ENCODE data around the gene TMEM151B. TPM values are rescaled to one million over a fixed set of nuclear protein-coding genes. Genes with fewer than 3 reads are reported as not detected.

Gene TMEM151B
- total and polyA plus RNA-seq, 10 of the 15 experiments (the other 5 are each of a cell fraction or from before 2014, with no cell fraction given): 0.01 to 0.19 (median 0.05) TPM; not detected in 6

DNA sequence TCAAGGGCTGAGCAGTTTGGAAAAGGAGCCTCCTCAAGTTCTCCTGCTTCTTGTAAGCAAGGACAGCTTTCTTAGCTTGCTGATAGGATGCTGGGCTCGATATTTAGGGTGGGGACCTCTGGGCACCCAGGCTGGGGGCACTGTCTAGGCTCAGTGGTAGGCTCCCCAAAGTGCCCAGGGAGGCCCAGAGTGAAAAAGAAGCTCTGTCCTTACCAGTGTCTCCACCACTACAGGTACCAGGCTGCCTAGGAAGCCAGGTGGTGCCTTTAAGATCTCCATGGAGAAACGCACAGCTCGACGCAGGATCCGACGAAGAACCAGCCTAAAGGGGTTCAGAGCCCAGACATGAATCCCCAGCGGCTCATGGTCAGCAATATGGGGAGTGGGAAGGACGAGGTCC is 36.5 kb downstream of the TMEM151B start:
- RAD21 ChIA-PET (ENCODE audit: unreplicated experiment): interaction anchor here (2.8 kb wide), 1 partner anchor 39 kb away, joined by 22 read pairs; no protein-coding TSS in a partner anchor
- no peaks in the 10 kb centered on the region for H3K27me3 ChIP-seq (replicated peaks in 1 of 2; ENCODE audit: control insufficient read depth in 2 of 2, insufficient read depth in 2 of 2, low read length in 1 of 2)
- ATAC-seq (no peak), FAIRE-seq (no peak), DNase-seq (ENCODE audit: low read depth, low spot score) (no peak)
- no TSS peak for BruUV-seq (replicated peaks)
- no peak overlapping the region for H2AFZ ChIP-seq (ENCODE audit: control insufficient read depth, low read depth, low read length)
- intact Hi-C loops (cut with micrococcal nuclease; ENCODE audit: unreplicated experiment) (no loop called here), in situ Hi-C loops (cut with MboI) (no loop called here)
- POLR2A ChIA-PET: no interaction called here
- no peak overlapping the region for H3K27ac ChIP-seq (ENCODE audit: control insufficient read depth, insufficient read depth)
- H3K9me3 ChIP-seq (replicated peaks; ENCODE audit: control insufficient read depth, insufficient read depth, low read length): no peaks in the 10 kb centered on the region
- no peak overlapping the region for H3K4me3 ChIP-seq
- H4K20me1 ChIP-seq (ENCODE audit: control insufficient read depth, insufficient read depth): no peaks in the 10 kb centered on the region
- CTCF ChIA-PET: interaction anchor here (1.1 to 7.4 kb wide), 4 partner anchors 32 to 135 kb away, joined by 3 to 87 read pairs (median 4); partner anchors contain the start of genes NFKBIE and TMEM151B
- TF ChIP-seq ZNF217 (IDR thresholded peaks at IDR 0.05) (no peak), SKIL (IDR thresholded peaks at IDR 0.05; ENCODE audit: low read depth, poor library complexity, severe bottlenecking) (no peak), ATF7 (IDR thresholded peaks at IDR 0.05; ENCODE audit: low read depth) (no peak), SIX5 (IDR thresholded peaks at IDR 0.05; ENCODE audit: low read depth, low read length, severe bottlenecking) (no peak), SMAD1 (IDR thresholded peaks at IDR 0.05; ENCODE audit: low read depth, partially characterized antibody) (no peak)
- 87% methylated on average over 8 of the region's 8 CpGs for WGBS (ENCODE audit: insufficient coverage, insufficient replicate concordance, low lambda C conversion rate, missing lambda C conversion rate)
- H3K4me1 ChIP-seq (ENCODE audit: control insufficient read depth, insufficient read depth, low read length): no peaks in the 10 kb centered on the region; the same call in 1 of the 2 replicates
- SMC1A ChIA-PET (ENCODE audit: uncharacterized antibody, unreplicated experiment): interaction anchor here (3.0 kb wide), 1 partner anchor 39 kb away, joined by 22 read pairs; no protein-coding TSS in a partner anchor
- H3K4me2 ChIP-seq (ENCODE audit: control insufficient read depth, insufficient read depth): no peak overlapping the region
- no peaks in the 10 kb centered on the region; the same call in 1 of the 2 replicates for H3K79me2 ChIP-seq (ENCODE audit: control insufficient read depth, insufficient read depth, low read length)
- H3K9ac ChIP-seq (ENCODE audit: control insufficient read depth, insufficient read depth, low read length): no peak overlapping the region
- H3K36me3 ChIP-seq (ENCODE audit: control insufficient read depth in 2 of 2, insufficient read depth in 2 of 2, low read length in 1 of 2): peaks cover 20 to 29% of the 10 kb centered on the region in 2 experiments

Measured in GM12878 (cell line).